Activated CD8-positive, alpha-beta memory T cell treated with anti-CD3 and anti-CD28 coated beads, Interleukin-2, amount 50 U/mL, for 48 hours (primary cell): ENCODE data around the gene TMED10.
"Not testable (repeated sequence)": the region's sequence is repeated elsewhere in the genome, so short reads cannot be mapped to it uniquely, and the experiment has no call there.

Source experiments
- DNase-seq: peaks from one replicate; pipeline ENCODE4 v3.0.0-alpha.2; 2020

TMED10 gene

DNA sequence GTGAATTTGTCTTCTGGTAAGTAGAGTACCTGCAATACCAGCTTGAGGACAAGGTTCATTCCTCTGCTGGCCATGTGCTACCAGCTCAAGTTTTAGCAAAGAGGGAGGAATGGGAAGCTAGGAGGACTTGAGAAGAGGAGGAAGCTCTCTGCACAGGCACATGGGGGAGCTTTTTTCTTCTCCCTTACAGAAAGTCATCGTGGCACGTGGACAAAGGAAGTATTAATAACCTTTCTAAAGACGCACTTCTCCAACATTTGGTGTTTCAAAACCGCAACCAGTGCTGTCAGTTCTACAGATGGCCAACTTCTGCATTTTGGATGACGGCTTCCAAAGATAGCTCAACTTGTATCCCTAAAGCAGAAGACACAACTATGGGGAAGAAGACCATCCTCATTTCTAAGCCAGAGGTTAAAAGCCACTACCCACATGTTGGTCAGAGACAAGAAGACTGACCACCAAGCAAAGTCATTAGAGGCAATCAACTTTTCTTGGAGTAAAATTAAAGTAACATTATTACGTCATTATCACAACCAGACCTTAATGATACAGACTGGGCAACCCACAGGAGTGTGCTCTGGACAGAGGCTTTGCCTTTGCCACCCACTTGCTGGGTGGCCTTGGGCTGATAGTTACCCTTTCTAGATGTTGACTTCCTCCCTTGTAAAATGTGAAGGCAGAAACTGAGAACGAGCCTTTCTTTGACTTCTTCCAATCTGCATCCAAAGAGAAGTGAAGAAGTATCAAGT, 12.3 kb upstream of the TMED10 start:
- DNase-seq = no peak

DNA sequence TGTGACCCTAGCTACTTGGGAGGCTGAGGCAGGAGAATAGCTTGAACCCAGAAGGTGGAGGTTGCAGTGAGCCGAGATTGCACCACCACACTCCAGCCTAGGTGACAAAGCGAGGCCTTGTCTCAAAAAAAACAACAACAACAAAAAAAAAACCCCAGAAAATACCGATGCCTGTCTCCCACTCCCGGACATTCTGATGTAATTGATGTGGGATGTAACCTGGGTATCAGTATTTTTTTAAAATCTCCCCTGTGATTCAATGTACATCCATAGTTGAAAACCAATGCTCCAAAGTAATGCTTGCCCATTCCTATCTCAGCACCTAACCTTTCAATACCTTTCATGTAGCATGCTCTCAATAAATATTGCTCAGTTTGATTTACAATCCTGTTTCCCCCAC, 11.7 kb upstream of the TMED10 start:
- no peak for DNase-seq

DNA sequence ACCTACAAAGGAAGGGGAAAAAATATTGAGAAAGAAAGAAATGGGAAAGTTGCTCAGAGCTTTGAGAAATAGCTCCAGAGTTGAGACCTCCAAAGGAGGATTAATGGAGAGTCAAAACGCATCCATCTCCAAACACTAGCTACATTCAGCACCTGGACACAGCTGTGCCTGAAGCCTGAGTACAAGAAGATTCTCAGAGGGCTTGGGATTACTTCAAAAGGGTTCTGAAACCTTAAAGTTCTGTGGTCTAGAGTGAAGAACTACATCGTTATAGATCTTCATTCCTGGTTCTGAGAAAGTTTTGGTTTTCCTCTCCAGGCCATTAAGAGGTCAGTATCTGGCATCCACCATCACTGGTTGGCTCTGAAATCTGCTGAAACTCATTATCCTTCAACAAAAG, 10.5 kb upstream of the TMED10 start:
- no peak for DNase-seq

GRCh38 chr14:75185251-75186040, 9.0 kb upstream of the TMED10 start:
- DNase-seq = no peak

- DNase-seq = no peak
These were observed 8.1 kb upstream of the TMED10 start for GRCh38 chr14:75184492-75184891.

GRCh38 chr14:75184039-75184438, 7.6 kb upstream of the TMED10 start:
- no peak for DNase-seq

- DNase-seq = no peak
These were observed 6.8 kb upstream of the TMED10 start for GRCh38 chr14:75183225-75183624.

DNA sequence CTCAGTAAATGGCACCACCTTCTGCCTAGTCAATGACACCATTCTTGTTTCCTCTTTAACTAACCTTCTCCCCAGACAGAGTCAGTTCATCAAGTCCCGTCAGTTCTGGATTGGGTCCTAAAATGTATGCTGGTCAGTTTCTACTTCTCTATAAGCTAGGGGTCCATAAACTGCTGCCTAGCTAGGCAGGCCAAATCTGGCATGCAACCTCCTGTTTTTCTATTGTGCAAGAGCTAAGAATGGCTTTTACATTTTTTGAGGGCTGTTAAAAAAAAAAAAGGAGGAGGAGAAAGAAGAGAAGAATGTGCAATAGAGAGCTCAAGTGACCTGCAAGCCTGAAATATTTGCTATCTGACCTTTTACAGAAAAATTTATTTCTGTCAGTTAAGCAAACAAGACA, 6.4 kb upstream of the TMED10 start:
- DNase-seq = no peak

GRCh38 chr14:75182163-75182562, 5.8 kb upstream of the TMED10 start:
- DNase-seq = not testable (repeated sequence)

GRCh38 chr14:75181293-75182062, 5.1 kb upstream of the TMED10 start:
- DNase-seq = no peak

GRCh38 chr14:75175677-75176141, 703 bp downstream of the TMED10 start:
- DNase-seq = no peak

- DNase-seq = no peak
These were observed 2.3 kb downstream of the TMED10 start for GRCh38 chr14:75174066-75174465.

DNA sequence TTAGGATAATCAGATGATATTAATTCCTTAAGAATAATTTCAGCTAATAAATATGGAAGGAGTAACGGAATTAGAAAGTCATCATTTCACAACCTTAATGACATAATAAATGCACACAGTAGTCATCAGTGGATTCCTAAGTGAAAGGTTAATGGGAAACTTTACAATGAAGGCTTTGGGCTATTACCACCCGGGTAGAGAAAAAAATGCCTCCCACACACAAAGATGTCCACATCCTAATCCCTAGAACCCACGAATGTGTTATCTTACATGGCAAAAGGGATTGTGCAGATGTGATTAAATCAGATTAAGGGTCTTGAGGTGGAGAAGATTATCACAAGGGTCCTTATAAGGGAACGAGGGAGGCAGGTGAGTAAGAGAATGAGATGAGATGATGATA, 5.6 kb downstream of the TMED10 start:
- DNase-seq = no peak

DNA sequence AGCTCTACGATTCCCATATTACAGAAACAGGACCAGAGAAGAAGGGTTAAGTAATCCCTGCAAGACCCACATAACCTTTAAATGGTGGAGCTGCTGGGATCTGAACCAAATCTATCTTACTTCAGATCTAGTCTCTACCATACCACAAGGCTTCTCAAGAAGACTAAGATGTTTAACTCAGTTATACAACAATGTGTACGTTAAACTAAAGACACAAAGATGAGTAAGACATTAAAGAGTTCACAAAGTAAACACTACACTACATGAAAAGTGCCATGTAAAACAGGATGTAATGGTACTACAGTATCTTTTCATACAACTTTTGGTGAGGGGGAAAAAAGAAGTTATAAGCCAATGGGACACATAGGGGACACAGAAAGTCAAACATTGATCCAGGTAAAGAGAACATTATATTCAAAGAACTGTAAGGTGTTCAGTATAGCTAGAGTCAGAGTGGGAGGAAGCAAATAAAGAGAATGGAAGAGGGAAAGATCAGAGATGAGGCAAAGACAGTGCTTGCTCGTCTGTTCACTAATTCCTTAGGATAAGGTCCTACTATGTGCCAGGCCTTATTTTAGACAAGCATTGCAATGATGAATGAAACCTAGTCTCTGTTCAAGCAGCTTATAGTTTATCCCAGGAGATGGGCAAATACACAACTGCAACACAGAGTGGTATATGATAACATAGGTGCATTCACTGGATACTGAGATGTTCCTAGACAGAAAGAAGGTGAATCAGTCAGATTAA, 7.7 kb downstream of the TMED10 start:
- no peak for DNase-seq

DNA sequence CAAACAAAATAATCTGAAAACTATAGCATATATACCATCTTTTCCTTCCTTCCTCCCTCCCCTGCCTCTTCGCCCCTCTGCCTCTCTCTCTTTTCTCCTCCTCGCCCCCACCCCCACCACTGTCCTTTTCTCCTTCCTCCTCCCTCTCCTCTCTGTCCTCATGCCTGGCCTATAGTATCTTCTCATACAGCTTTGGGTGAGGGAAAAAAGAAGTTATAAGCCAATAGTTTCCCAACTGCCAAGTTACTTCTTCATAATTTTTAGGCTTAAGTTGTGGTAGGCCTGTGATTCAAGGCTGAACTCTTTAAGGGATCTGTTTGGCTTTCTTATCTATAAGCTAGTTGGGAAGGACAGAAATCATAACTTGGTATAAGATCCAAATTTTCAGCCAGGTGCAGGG, 9.1 kb downstream of the TMED10 start:
- no peak for DNase-seq

DNA sequence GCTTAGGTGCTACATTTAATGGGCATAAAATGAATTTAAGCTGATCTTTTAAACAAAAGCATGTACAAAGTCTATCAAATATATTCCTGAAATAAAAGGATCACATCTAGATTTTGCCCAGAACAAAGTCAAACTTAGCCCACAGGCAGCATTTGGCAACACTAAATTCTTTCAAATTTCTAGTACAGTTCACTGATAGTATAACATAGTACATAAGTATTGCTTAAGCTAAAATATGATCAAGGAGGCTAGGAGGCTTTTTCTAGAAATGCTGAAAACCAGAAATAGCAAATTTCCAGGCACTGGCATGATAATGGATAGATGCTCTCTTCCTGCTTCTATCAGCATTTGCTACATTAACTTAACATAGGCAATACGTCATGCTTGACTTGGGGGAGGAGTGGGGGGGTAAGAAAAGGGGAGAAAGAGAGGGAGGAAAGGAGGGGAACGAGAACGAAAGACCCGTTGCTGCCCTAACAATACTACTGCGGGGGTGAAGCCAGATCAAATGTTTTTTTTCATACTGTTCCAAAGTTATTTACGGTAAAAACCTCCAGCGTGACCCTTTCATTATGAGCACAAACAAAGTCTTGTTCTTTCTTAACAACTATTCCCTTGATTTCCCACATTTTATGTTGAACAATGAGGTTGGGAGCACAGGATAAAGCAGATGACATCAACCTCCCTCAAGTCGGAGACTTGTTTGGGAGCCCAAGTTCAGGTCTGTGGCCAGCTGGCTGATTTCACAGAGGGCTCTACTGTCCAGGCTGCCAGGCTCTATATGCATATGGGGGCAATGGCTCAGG, 10.6 kb downstream of the TMED10 start:
- no peak for DNase-seq

DNA sequence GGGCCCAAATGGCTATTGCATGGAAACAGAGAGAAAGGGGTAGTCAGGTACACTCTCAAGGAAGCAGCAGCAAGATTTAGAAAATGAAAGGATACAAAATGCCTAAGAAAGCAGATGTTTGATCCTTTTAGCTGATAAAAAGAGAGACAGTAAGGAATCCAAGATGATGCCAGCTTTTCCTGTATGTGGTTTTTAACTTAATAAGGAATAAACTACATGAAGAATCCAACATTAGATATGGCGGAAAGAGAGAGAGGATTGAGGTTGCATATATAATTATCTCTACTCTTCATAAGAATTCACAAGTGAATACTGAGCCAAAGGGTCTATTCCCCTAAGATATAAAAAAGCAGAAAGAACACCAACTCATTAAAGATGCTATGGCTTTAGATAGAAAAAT, 11.6 kb downstream of the TMED10 start:
- DNase-seq = no peak

DNA sequence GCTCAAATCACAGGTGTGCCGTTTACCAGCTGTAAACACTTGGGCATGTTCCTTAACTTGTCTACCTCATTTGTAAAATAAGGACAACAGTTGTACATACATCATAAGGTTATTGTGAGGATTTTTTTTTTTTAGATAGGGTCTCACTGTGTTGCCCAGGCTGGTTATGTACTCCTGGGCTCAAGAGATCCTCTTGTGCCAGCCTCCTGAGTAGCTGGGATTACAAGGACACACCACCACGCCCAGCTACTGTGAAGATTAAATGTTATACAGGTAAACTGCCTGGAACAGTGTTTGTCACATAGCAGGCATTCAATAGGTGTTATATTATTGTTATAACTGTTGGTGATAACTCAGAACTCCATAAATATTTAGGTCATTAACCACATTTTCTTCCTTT, 12.7 kb downstream of the TMED10 start:
- DNase-seq = no peak

- no peak for DNase-seq
These were observed 13.8 kb downstream of the TMED10 start for GRCh38 chr14:75162631-75163030.

- DNase-seq = no peak
These were observed 17.4 kb downstream of the TMED10 start for GRCh38 chr14:75158843-75159614.

GRCh38 chr14:75156901-75157300, 19.5 kb downstream of the TMED10 start:
- no peak for DNase-seq
